ENCODE results near the gene RFC2.
A peak's percentile ranks its signal among the peaks of the same experiment; 100 is the strongest.

RFC2 gene

DNA sequence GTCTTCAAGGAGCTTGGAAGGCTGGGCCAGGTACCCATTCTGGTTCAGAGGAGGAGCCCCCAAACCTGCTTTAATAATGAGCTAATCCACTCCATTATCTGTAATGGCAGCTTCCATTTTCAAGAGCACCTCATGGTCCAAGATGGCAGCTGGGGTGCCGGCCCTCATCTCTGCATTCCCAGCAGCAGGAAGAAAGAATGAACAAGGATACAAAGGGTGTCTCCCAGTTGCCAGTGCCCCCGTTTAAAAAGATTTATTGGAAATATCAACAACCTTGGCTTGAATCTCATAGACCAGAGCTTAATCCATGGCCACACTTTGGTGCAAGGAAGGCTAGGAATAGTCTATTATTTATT lies 35.9 kb downstream of the RFC2 start:
- no peaks in the 10 kb centered on the region for H3K27me3 ChIP-seq (ENCODE audit: insufficient read depth, low read length, poor library complexity, severe bottlenecking)
- H3K9me2 ChIP-seq (replicated peaks; ENCODE audit: low read depth, low read length): no peaks in the 10 kb centered on the region
- no peaks in the 10 kb centered on the region for H4K20me1 ChIP-seq (ENCODE audit: insufficient read depth, low read length, poor library complexity, severe bottlenecking)
- H3K9ac ChIP-seq (ENCODE audit: low read depth, low read length, poor library complexity, severe bottlenecking): peak overlapping the region; percentile 84
- H3K4me3 ChIP-seq (ENCODE audit: low read length, poor library complexity, severe bottlenecking): peak overlapping the region; percentile 51
- H3K4me2 ChIP-seq (ENCODE audit: low read depth, low read length, poor library complexity, severe bottlenecking): peak overlapping the region; percentile 71
- H2AFZ ChIP-seq (ENCODE audit: low read length): no peak overlapping the region
- H3K79me2 ChIP-seq (ENCODE audit: insufficient read depth, low read length): peaks cover 29% of the 10 kb centered on the region
- H3K36me3 ChIP-seq (ENCODE audit: insufficient read depth, low read length): peaks cover 3% of the 10 kb centered on the region; the same call in 1 of the 2 replicates
- no peaks in the 10 kb centered on the region for H3K9me3 ChIP-seq (ENCODE audit: insufficient read depth, low read depth, low read length)
- H3F3A ChIP-seq (ENCODE audit: low read depth): peaks cover 5% of the 10 kb centered on the region; the same call in 1 of the 2 replicates
- TF ChIP-seq EZH2phosphoT487 (IDR thresholded peaks at IDR 0.05; ENCODE audit: borderline replicate concordance): no peak
- TF ChIP-seq, protein P1, sequence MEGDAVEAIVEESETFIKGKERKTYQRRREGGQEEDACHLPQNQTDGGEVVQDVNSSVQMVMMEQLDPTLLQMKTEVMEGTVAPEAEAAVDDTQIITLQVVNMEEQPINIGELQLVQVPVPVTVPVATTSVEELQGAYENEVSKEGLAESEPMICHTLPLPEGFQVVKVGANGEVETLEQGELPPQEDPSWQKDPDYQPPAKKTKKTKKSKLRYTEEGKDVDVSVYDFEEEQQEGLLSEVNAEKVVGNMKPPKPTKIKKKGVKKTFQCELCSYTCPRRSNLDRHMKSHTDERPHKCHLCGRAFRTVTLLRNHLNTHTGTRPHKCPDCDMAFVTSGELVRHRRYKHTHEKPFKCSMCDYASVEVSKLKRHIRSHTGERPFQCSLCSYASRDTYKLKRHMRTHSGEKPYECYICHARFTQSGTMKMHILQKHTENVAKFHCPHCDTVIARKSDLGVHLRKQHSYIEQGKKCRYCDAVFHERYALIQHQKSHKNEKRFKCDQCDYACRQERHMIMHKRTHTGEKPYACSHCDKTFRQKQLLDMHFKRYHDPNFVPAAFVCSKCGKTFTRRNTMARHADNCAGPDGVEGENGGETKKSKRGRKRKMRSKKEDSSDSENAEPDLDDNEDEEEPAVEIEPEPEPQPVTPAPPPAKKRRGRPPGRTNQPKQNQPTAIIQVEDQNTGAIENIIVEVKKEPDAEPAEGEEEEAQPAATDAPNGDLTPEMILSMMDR (conservative IDR thresholded peaks at IDR 0.05; ENCODE audit: low read length): no peak
- peaks cover 60% of the 10 kb centered on the region for H3K4me1 ChIP-seq (ENCODE audit: insufficient read depth, low read length, poor library complexity, severe bottlenecking)

DNA sequence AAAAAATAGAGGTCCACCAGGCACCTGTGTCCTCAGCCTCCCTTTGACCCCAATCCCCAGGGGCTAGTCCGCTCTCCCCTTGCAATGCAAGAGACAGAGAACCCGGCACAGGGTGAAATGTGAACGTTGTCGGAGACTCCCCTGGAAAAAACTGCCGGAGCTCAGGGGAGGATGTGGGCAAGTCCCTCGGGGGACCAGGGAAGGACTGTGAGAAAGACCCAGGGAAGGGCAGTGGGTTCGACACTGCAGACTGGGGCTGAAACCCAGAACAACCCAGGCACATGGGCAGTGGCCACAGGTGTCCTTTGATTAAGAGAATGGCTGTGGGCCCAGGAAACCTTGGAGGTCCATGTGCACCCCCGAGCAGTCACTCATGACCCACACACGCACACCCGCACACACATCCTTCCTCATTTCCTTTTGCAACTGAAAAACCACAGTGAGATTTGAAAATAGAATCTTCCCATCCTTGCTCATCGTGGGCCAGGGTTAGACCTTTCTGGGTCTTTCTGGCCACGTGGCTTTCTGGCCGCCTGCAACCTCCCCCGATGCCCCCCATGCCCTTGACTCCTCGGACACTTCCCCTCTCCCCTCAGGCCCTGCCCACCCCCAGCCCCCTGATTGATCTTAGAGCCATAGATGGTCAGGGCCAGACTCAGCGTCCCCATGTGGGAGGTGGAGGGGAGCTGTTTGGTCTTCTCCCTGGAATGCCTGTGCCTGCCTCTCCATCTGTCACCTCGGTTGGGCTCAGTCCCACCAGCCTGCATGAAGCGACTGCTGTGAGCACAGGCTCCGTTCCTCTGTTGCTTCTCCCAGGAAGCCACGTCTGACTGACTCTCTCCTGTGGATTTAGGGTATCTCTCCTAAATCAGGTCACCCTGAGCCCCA lies 36.5 kb downstream of the RFC2 start:
- H2AFZ ChIP-seq (ENCODE audit: low read length): no peak overlapping the region
- H3K4me3 ChIP-seq (ENCODE audit: low read length, poor library complexity, severe bottlenecking): peak overlapping the region; percentile 51
- no peaks in the 10 kb centered on the region for H3K36me3 ChIP-seq (ENCODE audit: insufficient read depth, low read length)
- peaks cover 60% of the 10 kb centered on the region for H3K4me1 ChIP-seq (ENCODE audit: insufficient read depth, low read length, poor library complexity, severe bottlenecking)
- no peaks in the 10 kb centered on the region for H3K9me3 ChIP-seq (ENCODE audit: insufficient read depth, low read depth, low read length)
- H3K79me2 ChIP-seq (ENCODE audit: insufficient read depth, low read length): peaks cover 35% of the 10 kb centered on the region
- H3K4me2 ChIP-seq (ENCODE audit: low read depth, low read length, poor library complexity, severe bottlenecking): peak overlapping the region; percentile 71
- TF ChIP-seq EZH2phosphoT487 (IDR thresholded peaks at IDR 0.05; ENCODE audit: borderline replicate concordance): no peak
- TF ChIP-seq, protein P1 (conservative IDR thresholded peaks at IDR 0.05; ENCODE audit: low read length): no peak
- peaks cover 5% of the 10 kb centered on the region; the same call in 1 of the 2 replicates for H3F3A ChIP-seq (ENCODE audit: low read depth)
- H3K9ac ChIP-seq (ENCODE audit: low read depth, low read length, poor library complexity, severe bottlenecking): peak overlapping the region; percentile 84
- H4K20me1 ChIP-seq (ENCODE audit: insufficient read depth, low read length, poor library complexity, severe bottlenecking): no peaks in the 10 kb centered on the region
- no peaks in the 10 kb centered on the region for H3K27me3 ChIP-seq (ENCODE audit: insufficient read depth, low read length, poor library complexity, severe bottlenecking)
- H3K9me2 ChIP-seq (replicated peaks; ENCODE audit: low read depth, low read length): no peaks in the 10 kb centered on the region

DNA sequence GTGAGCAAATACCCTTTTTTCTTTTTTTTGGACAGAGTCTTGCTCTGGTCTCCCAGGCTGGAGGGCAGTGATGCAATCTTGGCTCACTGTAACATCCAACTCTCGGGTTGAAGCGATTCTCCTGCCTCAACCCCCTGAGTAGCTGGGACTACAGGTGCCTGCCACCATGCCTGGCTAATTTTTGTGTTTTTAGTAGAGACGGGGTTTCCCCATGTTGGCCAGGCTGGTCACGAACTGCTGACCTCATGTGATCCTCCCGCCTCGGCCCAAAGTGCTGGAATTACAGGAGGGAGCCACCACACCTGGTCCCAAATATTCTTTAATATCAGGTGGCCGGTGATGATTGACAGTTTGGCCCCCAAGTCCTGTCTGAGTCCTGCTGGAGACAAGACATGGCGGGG lies 37.8 kb downstream of the RFC2 start:
- no peaks in the 10 kb centered on the region for H3K9me3 ChIP-seq (ENCODE audit: insufficient read depth, low read depth, low read length)
- no peaks in the 10 kb centered on the region for H3K36me3 ChIP-seq (ENCODE audit: insufficient read depth, low read length)
- no peaks in the 10 kb centered on the region for H3K9me2 ChIP-seq (replicated peaks; ENCODE audit: low read depth, low read length)
- H3K79me2 ChIP-seq (ENCODE audit: insufficient read depth, low read length): peaks cover 48% of the 10 kb centered on the region
- peak overlapping the region; percentile 71 for H3K4me2 ChIP-seq (ENCODE audit: low read depth, low read length, poor library complexity, severe bottlenecking)
- H4K20me1 ChIP-seq (ENCODE audit: insufficient read depth, low read length, poor library complexity, severe bottlenecking): no peaks in the 10 kb centered on the region
- H3K27me3 ChIP-seq (ENCODE audit: insufficient read depth, low read length, poor library complexity, severe bottlenecking): no peaks in the 10 kb centered on the region
- H3K9ac ChIP-seq (ENCODE audit: low read depth, low read length, poor library complexity, severe bottlenecking): peak overlapping the region; percentile 84
- no peak overlapping the region for H2AFZ ChIP-seq (ENCODE audit: low read length)
- no peak for TF ChIP-seq EZH2phosphoT487 (IDR thresholded peaks at IDR 0.05; ENCODE audit: borderline replicate concordance)
- H3K4me1 ChIP-seq (ENCODE audit: insufficient read depth, low read length, poor library complexity, severe bottlenecking): peaks cover 60% of the 10 kb centered on the region
- H3F3A ChIP-seq (ENCODE audit: low read depth): peaks cover 5% of the 10 kb centered on the region; the same call in 1 of the 2 replicates
- H3K4me3 ChIP-seq (ENCODE audit: low read length, poor library complexity, severe bottlenecking): peak overlapping the region; percentile 51

All from Loucy (cell line).